GM12878 (cell line): Measurements from ENCODE around the gene C16orf86.

Experiments
- CBX3 ChIP-seq: fragments of 200-600 bp; sonication (generic); IDR thresholded peaks from 2 replicates; pipeline ENCODE4 v1.6.1; 2016; ENCODE audit warnings: low read depth, borderline replicate concordance
- CEBPB ChIP-seq, 2 experiments: fragments of 150-350 bp in 1 of 2; IDR thresholded peaks; 2 replicates each; pipeline ENCODE4 v1.6.1; 2012 to 2014; ENCODE audit warnings: low read depth in 2 of 2, low read length in 2 of 2, borderline replicate concordance in 1 of 2, inconsistent platforms in 1 of 2
- EZH2 ChIP-seq: IDR thresholded peaks from 2 replicates; pipeline ENCODE4 v1.6.1; 2012; ENCODE audit warnings: low read depth, mild to moderate bottlenecking, control low read depth, inconsistent platforms, low read length, borderline replicate concordance; ENCODE audit not compliant: control insufficient read depth
- FOS ChIP-seq: IDR thresholded peaks from 3 replicates; pipeline ENCODE4 v1.6.1; 2011; ENCODE audit warnings: borderline replicate concordance; ENCODE audit not compliant: insufficient read length; ENCODE audit errors: extremely low read depth
- MYC ChIP-seq: IDR thresholded peaks from 2 replicates; pipeline ENCODE4 v1.6.1; 2011; ENCODE audit warnings: mild to moderate bottlenecking, low read length, moderate library complexity, inconsistent platforms; ENCODE audit not compliant: insufficient read depth, insufficient replicate concordance, insufficient read length, severe bottlenecking
- POLR2AphosphoS5 ChIP-seq: IDR thresholded peaks from 2 replicates; pipeline ENCODE4 v1.6.1; 2011; ENCODE audit warnings: mild to moderate bottlenecking, low read length, inconsistent platforms
- ZNF274 ChIP-seq: IDR thresholded peaks from one replicate; pipeline ENCODE4 v1.8.0; 2011; ENCODE audit not compliant: insufficient read length, insufficient read depth
- TF ChIP-seq, protein P1 (sequence below), 3 experiments: IDR thresholded peaks in 2 of 3; conservative IDR thresholded peaks in 1 of 3; 2 replicates each; pipeline ENCODE4 v1.5.1; 2011; ENCODE audit warnings: low read depth in 3 of 3, low read length in 3 of 3, mild to moderate bottlenecking in 3 of 3, control low read depth in 2 of 3, moderate library complexity in 2 of 3, inconsistent platforms in 1 of 3, mixed read lengths in 1 of 3; ENCODE audit not compliant: control insufficient read depth in 2 of 3, insufficient read depth in 1 of 3; ENCODE audit errors: extremely low read depth in 1 of 3
- TF ChIP-seq, protein P2 (sequence below): fragments of 150-350 bp; IDR thresholded peaks from 2 replicates; pipeline ENCODE4 v1.6.1; 2014; ENCODE audit warnings: mild to moderate bottlenecking, low read depth, low read length
- TF ChIP-seq, protein P3 (sequence below): IDR thresholded peaks from 2 replicates; pipeline ENCODE4 v1.6.1; 2012; ENCODE audit warnings: low read depth, low read length, improper control_type of control experiment
- TF ChIP-seq, protein P4 (sequence below): IDR thresholded peaks from 2 replicates; pipeline ENCODE4 v1.6.1; 2012; ENCODE audit warnings: low read length, inconsistent platforms

DNA sequence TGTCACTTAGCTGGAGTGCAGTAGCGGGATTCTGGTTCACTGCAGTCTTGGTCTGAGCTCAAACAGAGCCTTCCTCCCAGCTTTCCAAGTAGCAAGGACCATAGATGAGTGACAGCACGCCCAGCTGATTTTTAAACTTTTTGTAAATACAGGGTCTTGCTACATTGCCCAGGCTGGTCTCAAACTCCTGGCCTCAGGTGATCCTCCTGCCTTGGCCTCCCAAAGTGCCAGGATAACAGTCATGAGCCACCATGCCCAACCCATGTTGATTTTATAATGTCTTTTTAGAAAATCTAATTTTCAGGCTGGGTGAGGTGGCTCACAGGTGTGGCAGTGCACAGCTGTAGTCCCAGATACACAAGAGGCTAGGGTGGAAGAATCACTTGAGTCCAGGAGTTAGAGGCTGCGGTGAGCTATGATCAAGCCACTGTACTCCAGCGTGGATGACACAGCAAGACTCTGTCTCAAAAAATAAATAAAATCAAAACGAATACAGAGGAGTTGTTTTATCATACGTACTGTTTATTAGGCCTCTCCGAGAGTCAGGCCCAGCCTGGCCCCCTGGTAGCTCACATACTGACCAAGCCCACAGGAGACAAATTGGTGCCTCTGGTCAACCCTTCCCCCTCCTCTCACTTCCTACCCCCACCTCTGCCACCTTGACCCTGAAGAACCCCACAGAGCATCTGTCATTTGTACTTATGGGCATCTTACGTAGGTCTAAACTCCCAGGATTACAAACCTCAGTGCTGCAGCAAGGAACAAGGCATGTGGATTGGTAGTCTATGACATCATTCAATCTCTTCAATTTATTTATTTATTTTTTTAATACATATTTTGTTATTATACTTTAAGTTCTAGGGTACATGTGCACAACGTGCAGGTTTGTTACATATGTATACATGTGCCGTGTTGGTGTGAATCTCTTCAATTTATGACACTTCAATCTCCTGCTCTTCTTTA lies 13.6 kb downstream of the C16orf86 start:
- TF ChIP-seq ZNF274: no peak
- TF ChIP-seq EZH2: no peak
- TF ChIP-seq CBX3: no peak
- TF ChIP-seq, protein P1, sequence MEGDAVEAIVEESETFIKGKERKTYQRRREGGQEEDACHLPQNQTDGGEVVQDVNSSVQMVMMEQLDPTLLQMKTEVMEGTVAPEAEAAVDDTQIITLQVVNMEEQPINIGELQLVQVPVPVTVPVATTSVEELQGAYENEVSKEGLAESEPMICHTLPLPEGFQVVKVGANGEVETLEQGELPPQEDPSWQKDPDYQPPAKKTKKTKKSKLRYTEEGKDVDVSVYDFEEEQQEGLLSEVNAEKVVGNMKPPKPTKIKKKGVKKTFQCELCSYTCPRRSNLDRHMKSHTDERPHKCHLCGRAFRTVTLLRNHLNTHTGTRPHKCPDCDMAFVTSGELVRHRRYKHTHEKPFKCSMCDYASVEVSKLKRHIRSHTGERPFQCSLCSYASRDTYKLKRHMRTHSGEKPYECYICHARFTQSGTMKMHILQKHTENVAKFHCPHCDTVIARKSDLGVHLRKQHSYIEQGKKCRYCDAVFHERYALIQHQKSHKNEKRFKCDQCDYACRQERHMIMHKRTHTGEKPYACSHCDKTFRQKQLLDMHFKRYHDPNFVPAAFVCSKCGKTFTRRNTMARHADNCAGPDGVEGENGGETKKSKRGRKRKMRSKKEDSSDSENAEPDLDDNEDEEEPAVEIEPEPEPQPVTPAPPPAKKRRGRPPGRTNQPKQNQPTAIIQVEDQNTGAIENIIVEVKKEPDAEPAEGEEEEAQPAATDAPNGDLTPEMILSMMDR (IDR thresholded peaks at IDR 0.05 in 2 of 3, conservative IDR thresholded peaks at IDR 0.05 in 1 of 3; ENCODE audit: control insufficient read depth in 2 of 3, extremely low read depth in 1 of 3, insufficient read depth in 1 of 3, low read depth in 3 of 3, low read length in 3 of 3): no peak
- no peak for TF ChIP-seq MYC
- TF ChIP-seq, protein P2, sequence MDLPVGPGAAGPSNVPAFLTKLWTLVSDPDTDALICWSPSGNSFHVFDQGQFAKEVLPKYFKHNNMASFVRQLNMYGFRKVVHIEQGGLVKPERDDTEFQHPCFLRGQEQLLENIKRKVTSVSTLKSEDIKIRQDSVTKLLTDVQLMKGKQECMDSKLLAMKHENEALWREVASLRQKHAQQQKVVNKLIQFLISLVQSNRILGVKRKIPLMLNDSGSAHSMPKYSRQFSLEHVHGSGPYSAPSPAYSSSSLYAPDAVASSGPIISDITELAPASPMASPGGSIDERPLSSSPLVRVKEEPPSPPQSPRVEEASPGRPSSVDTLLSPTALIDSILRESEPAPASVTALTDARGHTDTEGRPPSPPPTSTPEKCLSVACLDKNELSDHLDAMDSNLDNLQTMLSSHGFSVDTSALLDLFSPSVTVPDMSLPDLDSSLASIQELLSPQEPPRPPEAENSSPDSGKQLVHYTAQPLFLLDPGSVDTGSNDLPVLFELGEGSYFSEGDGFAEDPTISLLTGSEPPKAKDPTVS: no peak
- TF ChIP-seq, protein P3, sequence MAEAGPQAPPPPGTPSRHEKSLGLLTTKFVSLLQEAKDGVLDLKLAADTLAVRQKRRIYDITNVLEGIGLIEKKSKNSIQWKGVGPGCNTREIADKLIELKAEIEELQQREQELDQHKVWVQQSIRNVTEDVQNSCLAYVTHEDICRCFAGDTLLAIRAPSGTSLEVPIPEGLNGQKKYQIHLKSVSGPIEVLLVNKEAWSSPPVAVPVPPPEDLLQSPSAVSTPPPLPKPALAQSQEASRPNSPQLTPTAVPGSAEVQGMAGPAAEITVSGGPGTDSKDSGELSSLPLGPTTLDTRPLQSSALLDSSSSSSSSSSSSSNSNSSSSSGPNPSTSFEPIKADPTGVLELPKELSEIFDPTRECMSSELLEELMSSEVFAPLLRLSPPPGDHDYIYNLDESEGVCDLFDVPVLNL: no peak
- TF ChIP-seq FOS: no peak
- no peak for TF ChIP-seq POLR2AphosphoS5
- TF ChIP-seq, protein P4, sequence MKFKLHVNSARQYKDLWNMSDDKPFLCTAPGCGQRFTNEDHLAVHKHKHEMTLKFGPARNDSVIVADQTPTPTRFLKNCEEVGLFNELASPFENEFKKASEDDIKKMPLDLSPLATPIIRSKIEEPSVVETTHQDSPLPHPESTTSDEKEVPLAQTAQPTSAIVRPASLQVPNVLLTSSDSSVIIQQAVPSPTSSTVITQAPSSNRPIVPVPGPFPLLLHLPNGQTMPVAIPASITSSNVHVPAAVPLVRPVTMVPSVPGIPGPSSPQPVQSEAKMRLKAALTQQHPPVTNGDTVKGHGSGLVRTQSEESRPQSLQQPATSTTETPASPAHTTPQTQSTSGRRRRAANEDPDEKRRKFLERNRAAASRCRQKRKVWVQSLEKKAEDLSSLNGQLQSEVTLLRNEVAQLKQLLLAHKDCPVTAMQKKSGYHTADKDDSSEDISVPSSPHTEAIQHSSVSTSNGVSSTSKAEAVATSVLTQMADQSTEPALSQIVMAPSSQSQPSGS: no peak
- no peak for TF ChIP-seq CEBPB (IDR thresholded peaks at IDR 0.05; ENCODE audit: borderline replicate concordance in 1 of 2, low read depth in 2 of 2, low read length in 2 of 2)
